ENCODE data around the gene CEP192.

- no peak for TF ChIP-seq POLR2A (IDR thresholded peaks at IDR 0.05)
- TF ChIP-seq, protein P1, sequence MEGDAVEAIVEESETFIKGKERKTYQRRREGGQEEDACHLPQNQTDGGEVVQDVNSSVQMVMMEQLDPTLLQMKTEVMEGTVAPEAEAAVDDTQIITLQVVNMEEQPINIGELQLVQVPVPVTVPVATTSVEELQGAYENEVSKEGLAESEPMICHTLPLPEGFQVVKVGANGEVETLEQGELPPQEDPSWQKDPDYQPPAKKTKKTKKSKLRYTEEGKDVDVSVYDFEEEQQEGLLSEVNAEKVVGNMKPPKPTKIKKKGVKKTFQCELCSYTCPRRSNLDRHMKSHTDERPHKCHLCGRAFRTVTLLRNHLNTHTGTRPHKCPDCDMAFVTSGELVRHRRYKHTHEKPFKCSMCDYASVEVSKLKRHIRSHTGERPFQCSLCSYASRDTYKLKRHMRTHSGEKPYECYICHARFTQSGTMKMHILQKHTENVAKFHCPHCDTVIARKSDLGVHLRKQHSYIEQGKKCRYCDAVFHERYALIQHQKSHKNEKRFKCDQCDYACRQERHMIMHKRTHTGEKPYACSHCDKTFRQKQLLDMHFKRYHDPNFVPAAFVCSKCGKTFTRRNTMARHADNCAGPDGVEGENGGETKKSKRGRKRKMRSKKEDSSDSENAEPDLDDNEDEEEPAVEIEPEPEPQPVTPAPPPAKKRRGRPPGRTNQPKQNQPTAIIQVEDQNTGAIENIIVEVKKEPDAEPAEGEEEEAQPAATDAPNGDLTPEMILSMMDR (IDR thresholded peaks at IDR 0.05), result no peak
- TF ChIP-seq EP300 (IDR thresholded peaks at IDR 0.05), result no peak
Measured at GRCh38 chr18:13018374-13018773, 27.2 kb downstream of the CEP192 start.
